Measurements from ENCODE around the gene POLR3H.

The POLR3H gene

GRCh38 chr22:41550952-41551491, 6.8 kb upstream of the POLR3H start:
- TF ChIP-seq, protein P1, sequence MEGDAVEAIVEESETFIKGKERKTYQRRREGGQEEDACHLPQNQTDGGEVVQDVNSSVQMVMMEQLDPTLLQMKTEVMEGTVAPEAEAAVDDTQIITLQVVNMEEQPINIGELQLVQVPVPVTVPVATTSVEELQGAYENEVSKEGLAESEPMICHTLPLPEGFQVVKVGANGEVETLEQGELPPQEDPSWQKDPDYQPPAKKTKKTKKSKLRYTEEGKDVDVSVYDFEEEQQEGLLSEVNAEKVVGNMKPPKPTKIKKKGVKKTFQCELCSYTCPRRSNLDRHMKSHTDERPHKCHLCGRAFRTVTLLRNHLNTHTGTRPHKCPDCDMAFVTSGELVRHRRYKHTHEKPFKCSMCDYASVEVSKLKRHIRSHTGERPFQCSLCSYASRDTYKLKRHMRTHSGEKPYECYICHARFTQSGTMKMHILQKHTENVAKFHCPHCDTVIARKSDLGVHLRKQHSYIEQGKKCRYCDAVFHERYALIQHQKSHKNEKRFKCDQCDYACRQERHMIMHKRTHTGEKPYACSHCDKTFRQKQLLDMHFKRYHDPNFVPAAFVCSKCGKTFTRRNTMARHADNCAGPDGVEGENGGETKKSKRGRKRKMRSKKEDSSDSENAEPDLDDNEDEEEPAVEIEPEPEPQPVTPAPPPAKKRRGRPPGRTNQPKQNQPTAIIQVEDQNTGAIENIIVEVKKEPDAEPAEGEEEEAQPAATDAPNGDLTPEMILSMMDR (IDR thresholded peaks at IDR 0.05): no peak

GRCh38 chr22:41548830-41549211, 4.6 kb upstream of the POLR3H start:
- TF ChIP-seq, protein P1 (IDR thresholded peaks at IDR 0.05): no peak

- TF ChIP-seq, protein P1 (IDR thresholded peaks at IDR 0.05): no peak
These were observed 604 bp upstream of the POLR3H start for GRCh38 chr22:41544671-41545476.

GRCh38 chr22:41542224-41542623, 2.0 kb downstream of the POLR3H start:
- TF ChIP-seq, protein P1 (IDR thresholded peaks at IDR 0.05): no peak

- TF ChIP-seq, protein P1 (IDR thresholded peaks at IDR 0.05): no peak
These were observed 2.8 kb downstream of the POLR3H start for GRCh38 chr22:41541484-41541883.

DNA sequence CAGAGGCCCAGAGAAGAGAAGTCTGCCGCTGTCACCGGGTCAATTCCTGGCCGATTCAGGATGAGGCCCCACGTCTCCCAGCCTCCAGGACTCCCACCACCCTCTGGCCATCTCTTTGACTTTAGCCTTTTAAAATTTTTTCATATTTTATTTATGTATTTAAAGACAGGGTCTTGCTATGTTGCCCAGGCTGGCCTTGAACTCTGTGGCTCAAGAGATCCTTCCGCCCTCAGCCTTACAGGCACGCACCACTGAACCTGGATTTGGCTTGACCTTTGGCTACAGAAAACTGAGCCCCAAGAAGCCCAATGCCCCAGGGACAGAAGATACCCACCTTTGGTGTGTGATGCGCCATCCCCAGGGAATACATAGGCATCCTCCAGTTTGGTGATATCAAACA, 3.9 kb downstream of the POLR3H start:
- TF ChIP-seq, protein P1 (IDR thresholded peaks at IDR 0.05): no peak

- TF ChIP-seq, protein P1 (IDR thresholded peaks at IDR 0.05): no peak
These were observed 4.3 kb downstream of the POLR3H start for GRCh38 chr22:41540006-41540315.

Measured in LNCAP (cell line).